Brain microvascular endothelial cell (primary cell): ENCODE results near the gene MAGEB3.
A peak's percentile ranks its signal among the peaks of the same experiment; 100 is the strongest.

Source experiments
- DNase-seq: peaks from one replicate; pipeline ENCODE4 v3.0.0-alpha.2; 2020
- H3K27ac ChIP-seq: fragments of 250-450 bp; sonication (Bioruptor Pico); 2 replicates; pipeline ENCODE4 v1.5.1; 2020; ENCODE audit warnings: mild to moderate bottlenecking, moderate library complexity
- H3K27me3 ChIP-seq: fragments of 250-450 bp; sonication (Bioruptor Pico); replicated peaks from 2 replicates; pipeline ENCODE4 v1.5.1; 2020; ENCODE audit warnings: mild to moderate bottlenecking
- H3K36me3 ChIP-seq: fragments of 250-450 bp; sonication (Bioruptor Pico); replicated peaks from 2 replicates; pipeline ENCODE4 v1.5.1; 2020; ENCODE audit warnings: mild to moderate bottlenecking
- H3K4me3 ChIP-seq: 2 replicates; pipeline ENCODE4 v1.5.1; 2011; ENCODE audit warnings: low read depth, mild to moderate bottlenecking, control low read depth, low read length, moderate library complexity
- CTCF ChIP-seq: IDR thresholded peaks from 2 replicates; pipeline ENCODE4 v1.5.1; 2011; ENCODE audit warnings: low read depth, mild to moderate bottlenecking, moderate library complexity, low read length, control low read depth, inconsistent platforms; ENCODE audit errors: missing control alignments
- in situ Hi-C: cut with HindIII; loops from 2 replicates; pipeline ENCODE4 v1.10.0; 2017; ENCODE audit warnings: low sequenced_read_pairs, low pct_ligation_motif_present

Gene MAGEB3

DNA sequence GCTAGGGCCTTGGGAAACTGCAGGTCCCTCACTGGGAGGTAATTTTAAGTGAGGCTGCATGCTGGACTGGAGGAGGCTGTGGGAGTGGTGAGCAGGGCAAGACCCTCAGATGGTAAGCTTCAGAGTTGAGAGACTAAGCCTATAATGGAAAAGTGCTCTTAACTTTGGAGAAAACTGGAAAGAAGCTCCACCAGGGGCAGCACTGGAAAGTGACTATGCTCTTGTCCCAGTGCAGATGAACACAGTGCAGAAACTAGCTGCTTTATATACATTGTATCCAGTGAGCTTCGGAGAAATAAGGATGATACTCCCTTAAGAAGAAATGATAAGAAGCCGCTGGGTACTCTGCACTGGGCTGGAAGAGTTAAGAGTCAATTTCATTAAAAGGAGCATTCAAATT lies 18.3 kb upstream of the MAGEB3 start:
- in situ Hi-C loops = no loop called here
- no peak for DNase-seq
- TF ChIP-seq CTCF = peak; percentile 18
- Histone ChIP-seq H3K27ac (no peak overlapping the region), H3K36me3 (no peaks in the 10 kb centered on the region), H3K4me3 (no peak overlapping the region), H3K27me3 (no peaks in the 10 kb centered on the region)

GRCh38 chrX:30215357-30215843 lies 15.1 kb upstream of the MAGEB3 start, which contains the start of gene MAGEB2:
Gene MAGEB2 (plus strand): TSS chrX:30215563. CDS start chrX:30218581, 3,018 bp downstream.
- DNase-seq = no peak
- in situ Hi-C loops = no loop called here
- H3K27me3 ChIP-seq = no peaks in the 10 kb centered on the region
- TF ChIP-seq CTCF = no peak
- no peak within 1 kb of the TSS for H3K4me3 ChIP-seq
- no peak within 1 kb of the TSS for H3K27ac ChIP-seq
- H3K36me3 ChIP-seq = no peaks in the 10 kb centered on the region

DNA sequence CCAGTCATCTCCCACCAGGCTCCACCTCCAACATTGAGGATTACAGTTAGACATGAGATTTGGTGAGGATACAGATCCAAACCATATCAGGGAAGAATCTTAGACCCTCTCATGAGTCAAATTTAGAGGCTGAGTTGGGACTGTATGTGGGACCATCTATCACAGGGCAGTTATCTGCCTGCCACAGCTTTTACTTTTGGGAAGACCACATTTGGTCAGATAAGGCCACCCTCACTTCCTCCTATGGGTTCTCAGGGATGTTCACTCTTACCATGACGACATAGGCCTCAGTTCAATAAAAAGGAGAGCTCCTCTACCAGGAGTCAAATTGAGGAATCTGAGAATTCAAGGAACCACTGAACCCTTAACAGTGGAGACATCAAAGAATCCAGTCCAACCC lies 13.0 kb upstream of the MAGEB3 start:
- H3K27ac ChIP-seq = no peak overlapping the region
- no peak for TF ChIP-seq CTCF
- no peak for DNase-seq
- H3K36me3 ChIP-seq = no peaks in the 10 kb centered on the region
- H3K4me3 ChIP-seq = no peak overlapping the region
- no peaks in the 10 kb centered on the region for H3K27me3 ChIP-seq
- in situ Hi-C loops = no loop called here

- in situ Hi-C loops = no loop called here
- Histone ChIP-seq H3K36me3 (no peaks in the 10 kb centered on the region), H3K27me3 (no peaks in the 10 kb centered on the region), H3K4me3 (no peak overlapping the region), H3K27ac (no peak overlapping the region)
- DNase-seq = no peak
- TF ChIP-seq CTCF = no peak
Observed at GRCh38 chrX:30219372-30219771, 11.1 kb upstream of the MAGEB3 start.

GRCh38 chrX:30220661-30221060 lies 9.8 kb upstream of the MAGEB3 start:
- Histone ChIP-seq H3K36me3 (no peaks in the 10 kb centered on the region), H3K27me3 (no peaks in the 10 kb centered on the region), H3K27ac (no peak overlapping the region), H3K4me3 (no peak overlapping the region)
- DNase-seq = no peak
- in situ Hi-C loops = no loop called here
- no peak for TF ChIP-seq CTCF

DNA sequence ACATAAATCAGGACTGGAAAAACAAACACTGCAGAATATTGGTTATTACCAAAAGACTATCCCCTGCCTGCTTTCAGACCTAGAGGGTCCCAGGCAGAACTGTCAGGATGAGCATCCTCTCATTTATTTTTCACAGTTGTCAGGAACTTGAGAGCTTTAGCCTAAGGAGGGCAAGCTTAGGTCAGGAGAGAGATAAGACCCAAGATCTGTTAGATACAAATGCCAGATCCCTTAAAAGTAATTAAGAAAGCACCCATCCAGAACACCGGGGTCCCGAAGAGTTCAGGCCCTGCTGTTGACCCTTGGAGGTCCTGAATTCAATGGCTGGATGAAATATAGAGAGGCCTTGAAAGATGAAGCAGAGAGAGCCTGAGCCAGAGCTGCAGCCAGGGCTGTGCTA lies 5.9 kb upstream of the MAGEB3 start:
- no peaks in the 10 kb centered on the region for H3K36me3 ChIP-seq
- in situ Hi-C loops = no loop called here
- H3K27ac ChIP-seq = no peak overlapping the region
- DNase-seq = no peak
- no peak for TF ChIP-seq CTCF
- no peaks in the 10 kb centered on the region for H3K27me3 ChIP-seq
- no peak overlapping the region for H3K4me3 ChIP-seq
